Caco-2 (cell line): ENCODE results near the gene FIGNL2. TPM values are rescaled to one million over a fixed set of nuclear protein-coding genes. Genes with fewer than 3 reads are reported as not detected.

ENCODE experiments used
- BruUV-seq: library from RNA; stranded (reverse); fragments of 400-500 nt; replicated peaks from 2 replicates; lab custom pipeline; 2021; lab: Mats Ljungman, UMichigan
- CTCF ChIA-PET: fragments of 300-600 bp; sonication (Branson Sonifier 250); formaldehyde crosslinking; loops from one replicate; lab custom pipeline; 2022; ENCODE audit warnings: antibody characterized with exemption; lab: Charles Lee
- POLR2A ChIA-PET: fragments of 300-600 bp; sonication (Branson Sonifier 250); formaldehyde crosslinking; loops from one replicate; lab custom pipeline; 2022; ENCODE audit warnings: antibody characterized with exemption; lab: Charles Lee
- DNase-seq, 2 experiments: peaks; one replicate each; pipeline versions ENCODE4 v3.0.0 to v3.0.0-alpha.2; 2020 to 2022
- H3K27me3 ChIP-seq: replicated peaks from 2 replicates; pipeline ENCODE4 v1.6.0; 2011; ENCODE audit warnings: low read length; ENCODE audit not compliant: control insufficient read depth, insufficient read depth
- H3K36me3 ChIP-seq: 2 replicates; pipeline ENCODE4 v1.5.1; 2011; ENCODE audit warnings: low read length; ENCODE audit not compliant: control insufficient read depth, insufficient read depth
- H3K4me1 ChIP-seq: fragments of 250-450 bp; sonication (Bioruptor Pico); 2 replicates; pipeline ENCODE4 v1.5.1; 2020; ENCODE audit warnings: mild to moderate bottlenecking
- H3K4me3 ChIP-seq: 2 replicates; pipeline ENCODE4 v1.5.1; 2011; ENCODE audit warnings: low read depth, mild to moderate bottlenecking, control low read depth, low read length
- H3K9me3 ChIP-seq: fragments of 250-450 bp; sonication (Bioruptor Pico); 2 replicates; pipeline ENCODE4 v1.5.1; 2020; ENCODE audit warnings: mild to moderate bottlenecking, moderate library complexity
- H3K27ac Mint-ChIP-seq: one replicate; pipeline ENCODE4 v1.8.0; 2022; ENCODE audit warnings: mixed read lengths; ENCODE audit not compliant: unreplicated experiment
- H3K27me3 Mint-ChIP-seq: one replicate; pipeline ENCODE4 v1.8.0; 2022; ENCODE audit warnings: mixed read lengths; ENCODE audit not compliant: insufficient read depth, unreplicated experiment
- H3K36me3 Mint-ChIP-seq: one replicate; pipeline ENCODE4 v1.8.0; 2022; ENCODE audit warnings: mild to moderate bottlenecking, mixed read lengths; ENCODE audit not compliant: insufficient read depth, unreplicated experiment
- H3K4me1 Mint-ChIP-seq: one replicate; pipeline ENCODE4 v1.8.0; 2022; ENCODE audit warnings: low read depth, mixed read lengths; ENCODE audit not compliant: unreplicated experiment
- H3K4me3 Mint-ChIP-seq: one replicate; pipeline ENCODE4 v1.8.0; 2022; ENCODE audit warnings: mild to moderate bottlenecking, moderate library complexity, mixed read lengths; ENCODE audit not compliant: unreplicated experiment
- H3K9me3 Mint-ChIP-seq: one replicate; pipeline ENCODE4 v1.8.0; 2022; ENCODE audit warnings: mixed read lengths; ENCODE audit not compliant: unreplicated experiment
- intact Hi-C: fragments of 100-400 bp; cut with micrococcal nuclease; formaldehyde crosslinking; loops from one replicate; pipeline ENCODE4 v1.10.0; 2022; ENCODE audit not compliant: unreplicated experiment
- total RNA-seq: library from RNA; stranded (reverse); gene quantifications from 2 replicates; pipeline ENCODE4 v1.2.3, GENCODE V29; 2022
- TF ChIP-seq, protein P1 (sequence below), 2 experiments: fragments of 200-600 bp in 1 of 2; IDR thresholded peaks; 1 replicate in 1 of 2; 2 replicates in 1 of 2; pipeline versions ENCODE4 v1.5.1 to v1.8.0; 2011 to 2022; ENCODE audit warnings: antibody characterized with exemption in 1 of 2, control low read depth in 1 of 2, inconsistent platforms in 1 of 2, low read depth in 1 of 2, low read length in 1 of 2, mild to moderate bottlenecking in 1 of 2, moderate library complexity in 1 of 2; ENCODE audit not compliant: insufficient read depth in 1 of 2, severe bottlenecking in 1 of 2, unreplicated experiment in 1 of 2

Gene FIGNL2
- total RNA-seq, 1 experiment from 2014 or later = 3.6 TPM

- Histone ChIP-seq H3K9me3 (no peaks in the 10 kb centered on the region), H3K4me3 (no peak overlapping the region), H3K36me3 (no peaks in the 10 kb centered on the region; the same call in 1 of the 2 replicates), H3K27me3 (no peaks in the 10 kb centered on the region), H3K4me1 (no peaks in the 10 kb centered on the region)
- DNase-seq = no peak
- H3K36me3 Mint-ChIP-seq = no peaks in the 10 kb centered on the region
- BruUV-seq = no TSS peak
- TF ChIP-seq, protein P1, sequence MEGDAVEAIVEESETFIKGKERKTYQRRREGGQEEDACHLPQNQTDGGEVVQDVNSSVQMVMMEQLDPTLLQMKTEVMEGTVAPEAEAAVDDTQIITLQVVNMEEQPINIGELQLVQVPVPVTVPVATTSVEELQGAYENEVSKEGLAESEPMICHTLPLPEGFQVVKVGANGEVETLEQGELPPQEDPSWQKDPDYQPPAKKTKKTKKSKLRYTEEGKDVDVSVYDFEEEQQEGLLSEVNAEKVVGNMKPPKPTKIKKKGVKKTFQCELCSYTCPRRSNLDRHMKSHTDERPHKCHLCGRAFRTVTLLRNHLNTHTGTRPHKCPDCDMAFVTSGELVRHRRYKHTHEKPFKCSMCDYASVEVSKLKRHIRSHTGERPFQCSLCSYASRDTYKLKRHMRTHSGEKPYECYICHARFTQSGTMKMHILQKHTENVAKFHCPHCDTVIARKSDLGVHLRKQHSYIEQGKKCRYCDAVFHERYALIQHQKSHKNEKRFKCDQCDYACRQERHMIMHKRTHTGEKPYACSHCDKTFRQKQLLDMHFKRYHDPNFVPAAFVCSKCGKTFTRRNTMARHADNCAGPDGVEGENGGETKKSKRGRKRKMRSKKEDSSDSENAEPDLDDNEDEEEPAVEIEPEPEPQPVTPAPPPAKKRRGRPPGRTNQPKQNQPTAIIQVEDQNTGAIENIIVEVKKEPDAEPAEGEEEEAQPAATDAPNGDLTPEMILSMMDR (IDR thresholded peaks at IDR 0.05; ENCODE audit: insufficient read depth in 1 of 2, low read depth in 1 of 2, low read length in 1 of 2, severe bottlenecking in 1 of 2, unreplicated experiment in 1 of 2) = no peak
- no peaks in the 10 kb centered on the region for H3K27me3 Mint-ChIP-seq
- H3K27ac Mint-ChIP-seq = no peak overlapping the region
- no peaks in the 10 kb centered on the region for H3K9me3 Mint-ChIP-seq
- H3K4me3 Mint-ChIP-seq = no peak overlapping the region
- ChIA-PET CTCF (no interaction called here), POLR2A (no interaction called here)
- no peaks in the 10 kb centered on the region for H3K4me1 Mint-ChIP-seq
- intact Hi-C loops = no loop called here
Observed at GRCh38 chr12:51809193-51809592, 39.3 kb downstream of the FIGNL2 start.

GRCh38 chr12:51806896-51807295 is 41.6 kb downstream of the FIGNL2 start:
- Histone ChIP-seq H3K9me3 (no peaks in the 10 kb centered on the region), H3K4me3 (no peak overlapping the region), H3K36me3 (no peaks in the 10 kb centered on the region; the same call in 1 of the 2 replicates), H3K27me3 (no peaks in the 10 kb centered on the region), H3K4me1 (no peaks in the 10 kb centered on the region)
- Mint-ChIP-seq H3K4me1 (no peaks in the 10 kb centered on the region), H3K4me3 (no peak overlapping the region), H3K27ac (no peak overlapping the region), H3K36me3 (no peaks in the 10 kb centered on the region), H3K27me3 (no peaks in the 10 kb centered on the region), H3K9me3 (no peaks in the 10 kb centered on the region)
- TF ChIP-seq, protein P1 (IDR thresholded peaks at IDR 0.05; ENCODE audit: insufficient read depth in 1 of 2, low read depth in 1 of 2, low read length in 1 of 2, severe bottlenecking in 1 of 2, unreplicated experiment in 1 of 2) = no peak
- ChIA-PET CTCF (interaction anchor here (1.2 kb wide), 1 partner anchor 11 kb away, joined by 3 read pairs; no protein-coding TSS in a partner anchor), POLR2A (no interaction called here)
- BruUV-seq = no TSS peak
- DNase-seq = no peak
- intact Hi-C loops = no loop called here

DNA sequence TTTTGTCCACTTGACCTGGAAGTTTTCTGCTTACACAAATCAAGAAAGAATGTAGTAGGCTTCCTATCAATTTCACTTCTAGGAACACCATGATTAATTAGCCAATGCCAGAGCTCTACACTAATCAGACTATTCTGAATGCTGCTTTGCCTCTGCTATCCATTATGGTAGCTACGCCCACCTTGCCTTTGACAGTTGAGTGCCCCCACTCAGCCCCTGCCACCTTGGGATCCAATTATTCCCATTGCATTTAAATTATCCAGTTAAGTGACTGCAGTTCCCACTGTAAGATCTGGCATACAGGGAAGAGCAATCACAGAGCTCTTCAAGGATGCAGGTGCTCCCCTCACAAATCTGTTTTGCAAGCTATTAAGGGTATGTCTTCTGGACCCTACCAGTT is 47.5 kb downstream of the FIGNL2 start:
- no TSS peak for BruUV-seq
- no peak overlapping the region for H3K4me3 ChIP-seq
- no peaks in the 10 kb centered on the region for H3K4me1 ChIP-seq
- H3K36me3 ChIP-seq = no peaks in the 10 kb centered on the region; the same call in 1 of the 2 replicates
- Mint-ChIP-seq H3K4me1 (no peaks in the 10 kb centered on the region), H3K27ac (no peak overlapping the region), H3K27me3 (no peaks in the 10 kb centered on the region), H3K4me3 (no peak overlapping the region), H3K9me3 (no peaks in the 10 kb centered on the region), H3K36me3 (no peaks in the 10 kb centered on the region)
- TF ChIP-seq, protein P1 (IDR thresholded peaks at IDR 0.05; ENCODE audit: insufficient read depth in 1 of 2, low read depth in 1 of 2, low read length in 1 of 2, severe bottlenecking in 1 of 2, unreplicated experiment in 1 of 2) = no peak
- intact Hi-C loops = no loop called here
- H3K9me3 ChIP-seq = no peaks in the 10 kb centered on the region
- CTCF ChIA-PET = no interaction called here
- no peak for DNase-seq
- H3K27me3 ChIP-seq = no peaks in the 10 kb centered on the region
- POLR2A ChIA-PET = no interaction called here
